ENCODE measurements around the gene CDH24. TPM values are rescaled to one million over a fixed set of nuclear protein-coding genes. Genes with fewer than 3 reads are reported as not detected.
A peak's percentile ranks its signal among the peaks of the same experiment; 100 is the strongest.

Gene CDH24
- total and polyA plus RNA-seq, 2 of the 13 experiments (the other 11 are each of a cell fraction or from before 2014, with no cell fraction given): 0.69 to 0.99 TPM

DNA sequence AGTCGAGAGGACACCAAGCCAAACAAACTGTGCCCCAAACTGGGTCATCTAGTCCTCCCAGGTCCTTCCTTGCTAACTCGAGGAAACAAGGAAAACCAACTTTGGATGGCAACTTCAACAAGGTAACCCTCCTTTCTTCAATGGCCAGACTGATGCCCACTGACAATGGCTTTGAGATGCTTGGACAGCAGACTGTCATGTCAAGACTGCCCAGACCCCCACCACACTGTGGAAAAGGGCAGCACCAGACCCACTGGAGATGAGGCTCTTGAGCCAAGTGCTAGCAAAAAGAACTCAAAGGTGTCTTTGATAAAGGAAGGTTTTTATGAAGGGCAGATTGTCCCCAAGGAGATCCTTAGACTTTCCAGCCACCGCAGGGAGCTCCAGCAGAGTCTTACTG is 9.0 kb upstream of the CDH24 start:
- BruUV-seq (replicated peaks): no TSS peak
- H3K79me2 ChIP-seq (ENCODE audit: insufficient read depth, low read length): peaks cover 41% of the 10 kb centered on the region
- peaks cover 37% of the 10 kb centered on the region for H3K4me1 ChIP-seq (ENCODE audit: insufficient read depth, low read length)
- H2AFZ ChIP-seq (ENCODE audit: low read length): no peak overlapping the region
- H3K27me3 ChIP-seq (ENCODE audit: control insufficient read depth in 1 of 2, insufficient read depth in 2 of 2, low read length in 2 of 2): no peaks in the 10 kb centered on the region; a peak in 1 of 5 replicates
- no peak overlapping the region for H3K27ac ChIP-seq (ENCODE audit: extremely low read length, insufficient read depth, low read length)
- no peak for ATAC-seq
- ChIA-PET CTCF (ENCODE audit: low intra/inter-chr PET ratio, low total read pairs) (interaction anchor here (0.7 kb wide), 1 partner anchor 11 kb away, joined by 4 read pairs; no protein-coding TSS in a partner anchor), POLR2A (no interaction called here)
- DNase-seq (ENCODE audit: low spot score): no peak
- in situ Hi-C loops (cut with HindIII; ENCODE audit: extremely low pct_ligation_motif_present, low pct_unique_long_range_greater_than_20kb): loop anchor here (5.0 kb wide), 1 partner anchor 41 kb away; no protein-coding TSS in a partner anchor
- intact Hi-C loops (cut with micrococcal nuclease; ENCODE audit: unreplicated experiment): no loop called here
- H3K36me3 ChIP-seq (replicated peaks in 1 of 2; ENCODE audit: control insufficient read depth in 1 of 2, insufficient read depth in 2 of 2, low read length in 2 of 2): peaks cover 57 to 77% of the 10 kb centered on the region in 2 experiments
- peak; percentile 40; the same call in 1 of the 2 replicates for TF ChIP-seq ZFP41 (CRISPR knock-in tag; IDR thresholded peaks at IDR 0.05; ENCODE audit: borderline replicate concordance)
- TF ChIP-seq, protein P1, sequence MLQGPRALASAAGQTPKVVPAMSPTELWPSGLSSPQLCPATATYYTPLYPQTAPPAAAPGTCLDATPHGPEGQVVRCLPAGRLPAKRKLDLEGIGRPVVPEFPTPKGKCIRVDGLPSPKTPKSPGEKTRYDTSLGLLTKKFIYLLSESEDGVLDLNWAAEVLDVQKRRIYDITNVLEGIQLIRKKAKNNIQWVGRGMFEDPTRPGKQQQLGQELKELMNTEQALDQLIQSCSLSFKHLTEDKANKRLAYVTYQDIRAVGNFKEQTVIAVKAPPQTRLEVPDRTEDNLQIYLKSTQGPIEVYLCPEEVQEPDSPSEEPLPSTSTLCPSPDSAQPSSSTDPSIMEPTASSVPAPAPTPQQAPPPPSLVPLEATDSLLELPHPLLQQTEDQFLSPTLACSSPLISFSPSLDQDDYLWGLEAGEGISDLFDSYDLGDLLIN (CRISPR knock-in tag; IDR thresholded peaks at IDR 0.05; ENCODE audit: borderline replicate concordance): no peak
- TF ChIP-seq RBFOX2 (IDR thresholded peaks at IDR 0.05; ENCODE audit: low read depth, low read length): peak; percentile 53; the same call in 1 of the 2 replicates
- TF ChIP-seq, protein P2, sequence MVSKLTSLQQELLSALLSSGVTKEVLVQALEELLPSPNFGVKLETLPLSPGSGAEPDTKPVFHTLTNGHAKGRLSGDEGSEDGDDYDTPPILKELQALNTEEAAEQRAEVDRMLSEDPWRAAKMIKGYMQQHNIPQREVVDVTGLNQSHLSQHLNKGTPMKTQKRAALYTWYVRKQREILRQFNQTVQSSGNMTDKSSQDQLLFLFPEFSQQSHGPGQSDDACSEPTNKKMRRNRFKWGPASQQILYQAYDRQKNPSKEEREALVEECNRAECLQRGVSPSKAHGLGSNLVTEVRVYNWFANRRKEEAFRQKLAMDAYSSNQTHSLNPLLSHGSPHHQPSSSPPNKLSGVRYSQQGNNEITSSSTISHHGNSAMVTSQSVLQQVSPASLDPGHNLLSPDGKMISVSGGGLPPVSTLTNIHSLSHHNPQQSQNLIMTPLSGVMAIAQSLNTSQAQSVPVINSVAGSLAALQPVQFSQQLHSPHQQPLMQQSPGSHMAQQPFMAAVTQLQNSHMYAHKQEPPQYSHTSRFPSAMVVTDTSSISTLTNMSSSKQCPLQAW (CRISPR knock-in tag; IDR thresholded peaks at IDR 0.05): peak; percentile 47; the same call in 1 of the 2 replicates
- TF ChIP-seq, protein P3, sequence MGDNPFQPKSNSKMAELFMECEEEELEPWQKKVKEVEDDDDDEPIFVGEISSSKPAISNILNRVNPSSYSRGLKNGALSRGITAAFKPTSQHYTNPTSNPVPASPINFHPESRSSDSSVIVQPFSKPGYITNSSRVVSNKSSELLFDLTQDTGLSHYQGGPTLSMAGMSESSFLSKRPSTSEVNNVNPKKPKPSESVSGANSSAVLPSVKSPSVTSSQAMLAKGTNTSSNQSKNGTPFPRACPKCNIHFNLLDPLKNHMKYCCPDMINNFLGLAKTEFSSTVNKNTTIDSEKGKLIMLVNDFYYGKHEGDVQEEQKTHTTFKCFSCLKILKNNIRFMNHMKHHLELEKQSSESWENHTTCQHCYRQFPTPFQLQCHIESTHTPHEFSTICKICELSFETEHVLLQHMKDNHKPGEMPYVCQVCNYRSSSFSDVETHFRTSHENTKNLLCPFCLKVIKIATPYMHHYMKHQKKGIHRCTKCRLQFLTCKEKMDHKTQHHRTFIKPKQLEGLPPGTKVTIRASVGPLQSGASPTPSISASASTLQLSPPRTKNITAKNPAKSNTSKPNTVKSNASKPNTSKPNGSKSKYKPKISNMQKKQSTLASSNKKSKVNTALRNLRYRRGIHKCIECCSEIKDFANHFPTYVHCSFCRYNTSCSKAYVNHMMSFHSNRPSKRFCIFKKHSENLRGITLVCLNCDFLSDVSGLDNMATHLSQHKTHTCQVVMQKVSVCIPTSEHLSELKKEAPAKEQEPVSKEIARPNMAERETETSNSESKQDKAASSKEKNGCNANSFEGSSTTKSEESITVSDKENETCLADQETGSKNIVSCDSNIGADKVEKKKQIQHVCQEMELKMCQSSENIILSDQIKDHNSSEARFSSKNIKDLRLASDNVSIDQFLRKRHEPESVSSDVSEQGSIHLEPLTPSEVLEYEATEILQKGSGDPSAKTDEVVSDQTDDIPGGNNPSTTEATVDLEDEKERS (CRISPR knock-in tag; IDR thresholded peaks at IDR 0.05): 0 out of 2 replicates have a peak, but pooled peaks have one; percentile 16
- 0 out of 2 replicates have a peak, but pooled peaks have one; percentile 44 for TF ChIP-seq ZNF598 (CRISPR knock-in tag; IDR thresholded peaks at IDR 0.05; ENCODE audit: borderline replicate concordance)
- peak; percentile 48; the same call in 1 of the 2 replicates for TF ChIP-seq POLR2G (IDR thresholded peaks at IDR 0.05; ENCODE audit: low read depth, low read length)
- no peak for TF ChIP-seq U2AF2 (IDR thresholded peaks at IDR 0.05; ENCODE audit: low read depth, low read length)
- 0 out of 2 replicates have a peak, but pooled peaks have one; percentile 33 for TF ChIP-seq ZNF350 (CRISPR knock-in tag; IDR thresholded peaks at IDR 0.05; ENCODE audit: borderline replicate concordance, low read depth)
- TF ChIP-seq, protein P4, sequence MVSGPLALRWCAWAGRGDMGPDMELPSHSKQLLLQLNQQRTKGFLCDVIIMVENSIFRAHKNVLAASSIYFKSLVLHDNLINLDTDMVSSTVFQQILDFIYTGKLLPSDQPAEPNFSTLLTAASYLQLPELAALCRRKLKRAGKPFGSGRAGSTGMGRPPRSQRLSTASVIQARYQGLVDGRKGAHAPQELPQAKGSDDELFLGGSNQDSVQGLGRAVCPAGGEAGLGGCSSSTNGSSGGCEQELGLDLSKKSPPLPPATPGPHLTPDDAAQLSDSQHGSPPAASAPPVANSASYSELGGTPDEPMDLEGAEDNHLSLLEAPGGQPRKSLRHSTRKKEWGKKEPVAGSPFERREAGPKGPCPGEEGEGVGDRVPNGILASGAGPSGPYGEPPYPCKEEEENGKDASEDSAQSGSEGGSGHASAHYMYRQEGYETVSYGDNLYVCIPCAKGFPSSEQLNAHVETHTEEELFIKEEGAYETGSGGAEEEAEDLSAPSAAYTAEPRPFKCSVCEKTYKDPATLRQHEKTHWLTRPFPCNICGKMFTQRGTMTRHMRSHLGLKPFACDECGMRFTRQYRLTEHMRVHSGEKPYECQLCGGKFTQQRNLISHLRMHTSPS (CRISPR knock-in tag; IDR thresholded peaks at IDR 0.05; ENCODE audit: low read depth): no peak
- TF ChIP-seq ZNF501 (CRISPR knock-in tag; IDR thresholded peaks at IDR 0.05): 0 out of 2 replicates have a peak, but pooled peaks have one; percentile 26
- peak; percentile 80 for TF ChIP-seq ZC3H13 (CRISPR knock-in tag; IDR thresholded peaks at IDR 0.05)
- peak; percentile 41; the same call in 1 of the 2 replicates for TF ChIP-seq ZNF619 (CRISPR knock-in tag; IDR thresholded peaks at IDR 0.05)
- WGBS (ENCODE audit: low lambda C conversion rate): 94% methylated on average over 3 of the region's 3 CpGs
- peaks cover 12% of the 10 kb centered on the region for H4K20me1 ChIP-seq (ENCODE audit: insufficient read depth, low read length)
- H3K4me2 ChIP-seq (ENCODE audit: low read depth, low read length): no peak overlapping the region
- no peak for FAIRE-seq
- H3K4me3 ChIP-seq (replicated peaks in 1 of 3; ENCODE audit: insufficient read depth in 1 of 3, low read depth in 2 of 3, low read length in 3 of 3): no peak overlapping the region
- H3K9ac ChIP-seq (ENCODE audit: insufficient read depth, low read depth, low read length): no peak overlapping the region
- H3K9me3 ChIP-seq (ENCODE audit: low read length): no peaks in the 10 kb centered on the region
